Endodermal cell (in vitro differentiated cells): Measurements from ENCODE around the gene FYN. TPM values are rescaled to one million over a fixed set of nuclear protein-coding genes. Genes with fewer than 3 reads are reported as not detected.

ENCODE experiments used
- DNase-seq: peaks from one replicate; pipeline ENCODE4 v3.0.0-alpha.2; 2017
- H3K27ac ChIP-seq: 2 replicates; pipeline ENCODE4 v1.5.1; 2013; ENCODE audit warnings: mild to moderate bottlenecking, low read depth, low read length, moderate library complexity
- H3K27me3 ChIP-seq: 2 replicates; pipeline ENCODE4 v1.6.1; 2013; ENCODE audit warnings: mild to moderate bottlenecking, low read length, moderate library complexity; ENCODE audit not compliant: insufficient read depth, control insufficient read depth, poor library complexity, severe bottlenecking
- H3K36me3 ChIP-seq: 2 replicates; pipeline ENCODE4 v1.7.0; 2013; ENCODE audit warnings: mild to moderate bottlenecking, low read length, moderate library complexity; ENCODE audit not compliant: control insufficient read depth, insufficient read depth
- H3K4me1 ChIP-seq: one replicate; pipeline ENCODE4 v1.7.0; 2013; ENCODE audit warnings: low read length; ENCODE audit not compliant: control insufficient read depth, insufficient read depth
- H3K4me3 ChIP-seq: 2 replicates; pipeline ENCODE4 v1.5.1; 2013; ENCODE audit warnings: mild to moderate bottlenecking, low read length, moderate library complexity
- H3K9ac ChIP-seq: 2 replicates; pipeline ENCODE4 v1.6.1; 2013; ENCODE audit warnings: mild to moderate bottlenecking, low read length, moderate library complexity; ENCODE audit not compliant: poor library complexity, severe bottlenecking; ENCODE audit errors: extremely low read depth
- H3K9me3 ChIP-seq: 2 replicates; pipeline ENCODE4 v1.6.1; 2013; ENCODE audit warnings: mild to moderate bottlenecking, low read length, moderate library complexity; ENCODE audit not compliant: control insufficient read depth
- H3K27ac Mint-ChIP-seq: 2 replicates; pipeline ENCODE4 v1.8.0; 2020; ENCODE audit warnings: mixed read lengths
- H3K27me3 Mint-ChIP-seq: 2 replicates; pipeline ENCODE4 v1.8.0; 2021; ENCODE audit warnings: mild to moderate bottlenecking, mixed read lengths; ENCODE audit not compliant: insufficient read depth
- H3K36me3 Mint-ChIP-seq: 2 replicates; pipeline ENCODE4 v1.8.0; 2020; ENCODE audit warnings: low read depth, mixed read lengths
- H3K4me1 Mint-ChIP-seq: 2 replicates; pipeline ENCODE4 v1.8.0; 2020; ENCODE audit warnings: mixed read lengths
- H3K4me3 Mint-ChIP-seq: 2 replicates; pipeline ENCODE4 v1.8.0; 2020; ENCODE audit warnings: mild to moderate bottlenecking, moderate library complexity, mixed read lengths
- H3K9me3 Mint-ChIP-seq: 2 replicates; pipeline ENCODE4 v1.8.0; 2020; ENCODE audit warnings: mild to moderate bottlenecking, mixed read lengths
- CTCF ChIP-seq: fragments of 200-600 bp; sonication (generic); conservative IDR thresholded peaks from 2 replicates; pipeline ENCODE4 v1.5.0; 2021; ENCODE audit warnings: antibody characterized with exemption, mild to moderate bottlenecking
- WGBS, 2 experiments: methylation state at CpG; one replicate each; pipeline versions ENCODE4 v1.1.5 to v1.1.7; 2013; ENCODE audit warnings: missing lambda C conversion rate in 2 of 2, mixed read lengths in 1 of 2; ENCODE audit not compliant: insufficient coverage in 1 of 2, insufficient read length in 1 of 2; 5-methylcytosine and 5-hydroxymethylcytosine counted together
- total RNA-seq, 2 donors: library from RNA; stranded (reverse); fragmentation: NEBNext Ultra II Directional in 1 of 2; extraction: Animal tissue kit (Norgen Biotek cat#: 25700) in 1 of 2; gene quantifications; 2 replicates in 1 of 2; 3 replicates in 1 of 2; pipeline ENCODE4 v1.2.1, GENCODE V29; 2021

FYN gene
- total RNA-seq, 2 donors from 2014 or later: 70.0 to 96.4 TPM

- no peak for DNase-seq
- Histone ChIP-seq H3K4me3 (no peak overlapping the region), H3K36me3 (peaks cover 7% of the 10 kb centered on the region), H3K4me1 (peaks cover 16% of the 10 kb centered on the region), H3K27me3 (no peaks in the 10 kb centered on the region), H3K9ac (no peak overlapping the region), H3K27ac (no peak overlapping the region), H3K9me3 (no peaks in the 10 kb centered on the region)
- Mint-ChIP-seq H3K27ac (no peak overlapping the region), H3K27me3 (no peaks in the 10 kb centered on the region), H3K4me1 (peaks cover 35% of the 10 kb centered on the region), H3K36me3 (peaks cover 6% of the 10 kb centered on the region), H3K4me3 (peak overlapping the region; percentile 18), H3K9me3 (no peaks in the 10 kb centered on the region)
- TF ChIP-seq CTCF: no peak
- WGBS, 2 experiments: 68 to 77% methylated on average over 5 to 8 of the region's 8 CpGs
Observed at GRCh38 chr6:111662072-111662793, 211.0 kb downstream of the FYN start.

- Mint-ChIP-seq H3K36me3 (peaks cover 2% of the 10 kb centered on the region), H3K9me3 (no peaks in the 10 kb centered on the region), H3K27ac (peak overlapping the region; percentile 77), H3K27me3 (no peaks in the 10 kb centered on the region), H3K4me3 (peak overlapping the region; percentile 18), H3K4me1 (peaks cover 35% of the 10 kb centered on the region)
- Histone ChIP-seq H3K4me1 (peaks cover 16% of the 10 kb centered on the region), H3K4me3 (no peak overlapping the region), H3K9me3 (no peaks in the 10 kb centered on the region), H3K36me3 (peaks cover 7% of the 10 kb centered on the region), H3K9ac (no peak overlapping the region), H3K27me3 (no peaks in the 10 kb centered on the region), H3K27ac (no peak overlapping the region)
- no peak for TF ChIP-seq CTCF
- 14 to 35% methylated on average over 4 to 19 of the region's 19 CpGs for WGBS, 2 experiments
- DNase-seq: peak; percentile 81
Observed at GRCh38 chr6:111661541-111662061, 211.7 kb downstream of the FYN start.

- H3K9me3 Mint-ChIP-seq: no peaks in the 10 kb centered on the region
- no peak for TF ChIP-seq CTCF
- H3K9ac ChIP-seq: no peak overlapping the region
- no peak overlapping the region for H3K27ac Mint-ChIP-seq
- no peak overlapping the region for H3K4me3 Mint-ChIP-seq
- no peak overlapping the region for H3K27ac ChIP-seq
- H3K4me3 ChIP-seq: no peak overlapping the region
- H3K36me3 ChIP-seq: peaks cover 7% of the 10 kb centered on the region
- DNase-seq: no peak
- 92 to 100% methylated on average over 2 of the region's 3 CpGs for WGBS, 2 experiments
- H3K4me1 ChIP-seq: peaks cover 16% of the 10 kb centered on the region
- no peaks in the 10 kb centered on the region for H3K27me3 ChIP-seq
- H3K9me3 ChIP-seq: no peaks in the 10 kb centered on the region
- H3K36me3 Mint-ChIP-seq: peaks cover 2% of the 10 kb centered on the region
- H3K4me1 Mint-ChIP-seq: peaks cover 35% of the 10 kb centered on the region
- H3K27me3 Mint-ChIP-seq: no peaks in the 10 kb centered on the region
Observed at GRCh38 chr6:111660531-111660930, 212.7 kb downstream of the FYN start.
